ENCODE data around the gene NKIRAS2.

Gene NKIRAS2

DNA sequence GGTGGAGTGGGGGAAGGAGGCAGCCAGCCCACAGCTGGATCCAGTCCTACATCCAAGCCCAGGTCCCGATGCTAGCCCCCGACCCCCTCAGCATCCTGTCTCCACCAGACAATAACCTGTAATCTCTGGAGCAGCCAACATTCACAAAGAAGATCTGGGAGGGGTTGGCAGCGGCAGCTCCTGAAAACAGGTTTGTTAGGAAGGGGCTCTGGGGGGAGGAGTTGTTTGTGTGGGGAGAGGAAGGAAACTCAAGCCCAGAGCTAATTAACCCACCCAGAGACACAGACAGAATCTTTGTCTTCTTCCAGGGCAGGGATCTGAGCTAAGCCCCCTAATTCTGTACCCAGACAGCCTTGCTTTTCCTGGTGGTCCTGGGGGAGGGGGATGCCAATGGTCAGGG lies 35.1 kb downstream of the NKIRAS2 start:
- ChIA-PET CTCF (interaction anchor here (0.6 to 6.5 kb wide), 11 partner anchors 10 to 330 kb away, joined by 3 to 49 read pairs (median 4); no protein-coding TSS in a partner anchor), POLR2A (interaction anchor here (0.6 to 1.2 kb wide), 5 partner anchors 10 to 366 kb away, joined by 3 to 4 read pairs (median 3); no protein-coding TSS in a partner anchor)
- no peaks in the 10 kb centered on the region for H3K9me3 ChIP-seq (ENCODE audit: control insufficient read depth, insufficient read depth, low read depth, low read length)
- H3K4me3 ChIP-seq (ENCODE audit: low read depth, low read length): no peak overlapping the region
- no peaks in the 10 kb centered on the region; the same call in 1 of the 2 replicates for H3K4me1 ChIP-seq (ENCODE audit: control insufficient read depth, insufficient read depth, low read length)
- no peaks in the 10 kb centered on the region for H3K36me3 ChIP-seq (ENCODE audit: control insufficient read depth in 2 of 2, insufficient read depth in 1 of 2, low read length in 2 of 2)
- no peak overlapping the region for H3K27ac ChIP-seq (ENCODE audit: extremely low read depth, low read depth, low read length)
- no peak for TF ChIP-seq ZNF121 (tag by site-specific recombination; IDR thresholded peaks at IDR 0.05)
- TF ChIP-seq RBAK (tag by site-specific recombination; IDR thresholded peaks at IDR 0.05): no peak
- TF ChIP-seq ZNF341 (tag by site-specific recombination; IDR thresholded peaks at IDR 0.05; ENCODE audit: low read depth): 0 out of 2 replicates have a peak, but pooled peaks have one; percentile 38
- no peak for TF ChIP-seq ZNF433 (tag by site-specific recombination; IDR thresholded peaks at IDR 0.05; ENCODE audit: low read depth)
- TF ChIP-seq, protein P1, sequence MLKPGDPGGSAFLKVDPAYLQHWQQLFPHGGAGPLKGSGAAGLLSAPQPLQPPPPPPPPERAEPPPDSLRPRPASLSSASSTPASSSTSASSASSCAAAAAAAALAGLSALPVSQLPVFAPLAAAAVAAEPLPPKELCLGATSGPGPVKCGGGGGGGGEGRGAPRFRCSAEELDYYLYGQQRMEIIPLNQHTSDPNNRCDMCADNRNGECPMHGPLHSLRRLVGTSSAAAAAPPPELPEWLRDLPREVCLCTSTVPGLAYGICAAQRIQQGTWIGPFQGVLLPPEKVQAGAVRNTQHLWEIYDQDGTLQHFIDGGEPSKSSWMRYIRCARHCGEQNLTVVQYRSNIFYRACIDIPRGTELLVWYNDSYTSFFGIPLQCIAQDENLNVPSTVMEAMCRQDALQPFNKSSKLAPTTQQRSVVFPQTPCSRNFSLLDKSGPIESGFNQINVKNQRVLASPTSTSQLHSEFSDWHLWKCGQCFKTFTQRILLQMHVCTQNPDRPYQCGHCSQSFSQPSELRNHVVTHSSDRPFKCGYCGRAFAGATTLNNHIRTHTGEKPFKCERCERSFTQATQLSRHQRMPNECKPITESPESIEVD (tag by site-specific recombination; IDR thresholded peaks at IDR 0.05): no peak

DNA sequence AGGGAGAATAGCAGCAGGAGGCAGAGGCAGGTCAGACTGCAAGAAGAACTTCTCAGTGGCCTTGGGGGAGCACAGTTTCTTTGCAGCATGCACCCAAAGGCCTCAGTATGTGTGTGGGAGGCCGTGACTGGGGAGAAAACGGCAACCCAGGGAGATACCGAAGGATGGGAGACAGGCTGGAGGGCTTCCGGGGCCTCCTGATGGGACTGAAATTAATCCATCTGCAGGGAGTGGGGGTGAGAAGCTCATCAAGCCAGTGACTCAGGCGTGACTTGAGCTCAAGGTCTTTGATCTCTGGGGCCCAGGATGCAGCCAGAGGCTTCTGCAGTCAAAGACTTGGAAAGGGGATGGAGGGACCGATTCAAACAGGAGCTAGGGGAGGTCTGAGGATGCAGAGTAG lies 35.6 kb downstream of the NKIRAS2 start:
- Histone ChIP-seq H3K27ac (ENCODE audit: extremely low read depth, low read depth, low read length) (no peak overlapping the region), H3K4me1 (ENCODE audit: control insufficient read depth, insufficient read depth, low read length) (no peaks in the 10 kb centered on the region; the same call in 1 of the 2 replicates), H3K36me3 (ENCODE audit: control insufficient read depth in 2 of 2, insufficient read depth in 1 of 2, low read length in 2 of 2) (no peaks in the 10 kb centered on the region), H3K9me3 (ENCODE audit: control insufficient read depth, insufficient read depth, low read depth, low read length) (no peaks in the 10 kb centered on the region), H3K4me3 (ENCODE audit: low read depth, low read length) (no peak overlapping the region)
- ChIA-PET POLR2A (interaction anchor here (1.2 kb wide), 1 partner anchor 10 kb away, joined by 3 read pairs; no protein-coding TSS in a partner anchor), CTCF (interaction anchor here (0.6 to 6.5 kb wide), 11 partner anchors 9 to 330 kb away, joined by 3 to 49 read pairs (median 4); no protein-coding TSS in a partner anchor)
- TF ChIP-seq ZNF132 (tag by site-specific recombination; IDR thresholded peaks at IDR 0.05; ENCODE audit: borderline replicate concordance) (no peak), ZNF585B (tag by site-specific recombination; IDR thresholded peaks at IDR 0.05) (0 out of 2 replicates have a peak, but pooled peaks have one; percentile 4), ZNF266 (tag by site-specific recombination; IDR thresholded peaks at IDR 0.05; ENCODE audit: low read depth) (no peak), ZNF324 (tag by site-specific recombination; IDR thresholded peaks at IDR 0.05) (no peak), ZEB2 (tag by site-specific recombination; IDR thresholded peaks at IDR 0.05) (0 out of 2 replicates have a peak, but pooled peaks have one; percentile 22), OSR2 (tag by site-specific recombination; IDR thresholded peaks at IDR 0.05) (peak; percentile 44; the same call in 1 of the 2 replicates), ZNF2 (tag by site-specific recombination; IDR thresholded peaks at IDR 0.05) (no peak), ZBTB20 (tag by site-specific recombination; IDR thresholded peaks at IDR 0.05) (peak; percentile 67), ZNF10 (tag by site-specific recombination; IDR thresholded peaks at IDR 0.05) (no peak), ZNF473 (tag by site-specific recombination; IDR thresholded peaks at IDR 0.05) (no peak), ZNF768 (tag by site-specific recombination; IDR thresholded peaks at IDR 0.05) (no peak), ZBTB17 (tag by site-specific recombination; IDR thresholded peaks at IDR 0.05) (peak; percentile 64; the same call in 1 of the 2 replicates), ZNF785 (tag by site-specific recombination; IDR thresholded peaks at IDR 0.05) (no peak), GLIS2 (tag by site-specific recombination; IDR thresholded peaks at IDR 0.05) (peak; percentile 60), ZNF529 (tag by site-specific recombination; IDR thresholded peaks at IDR 0.05; ENCODE audit: insufficient replicate concordance) (no peak), ZIC2 (tag by site-specific recombination; IDR thresholded peaks at IDR 0.05) (peak; percentile 79), TRIM28 (IDR thresholded peaks at IDR 0.05; ENCODE audit: borderline replicate concordance, low read length) (no peak), ZFP69B (tag by site-specific recombination; IDR thresholded peaks at IDR 0.05) (no peak), GLIS1 (tag by site-specific recombination; IDR thresholded peaks at IDR 0.05) (peak; percentile 94), ZNF610 (tag by site-specific recombination; IDR thresholded peaks at IDR 0.05; ENCODE audit: borderline replicate concordance) (no peak), ZNF600 (tag by site-specific recombination; IDR thresholded peaks at IDR 0.05) (no peak)
- TF ChIP-seq, protein P2, sequence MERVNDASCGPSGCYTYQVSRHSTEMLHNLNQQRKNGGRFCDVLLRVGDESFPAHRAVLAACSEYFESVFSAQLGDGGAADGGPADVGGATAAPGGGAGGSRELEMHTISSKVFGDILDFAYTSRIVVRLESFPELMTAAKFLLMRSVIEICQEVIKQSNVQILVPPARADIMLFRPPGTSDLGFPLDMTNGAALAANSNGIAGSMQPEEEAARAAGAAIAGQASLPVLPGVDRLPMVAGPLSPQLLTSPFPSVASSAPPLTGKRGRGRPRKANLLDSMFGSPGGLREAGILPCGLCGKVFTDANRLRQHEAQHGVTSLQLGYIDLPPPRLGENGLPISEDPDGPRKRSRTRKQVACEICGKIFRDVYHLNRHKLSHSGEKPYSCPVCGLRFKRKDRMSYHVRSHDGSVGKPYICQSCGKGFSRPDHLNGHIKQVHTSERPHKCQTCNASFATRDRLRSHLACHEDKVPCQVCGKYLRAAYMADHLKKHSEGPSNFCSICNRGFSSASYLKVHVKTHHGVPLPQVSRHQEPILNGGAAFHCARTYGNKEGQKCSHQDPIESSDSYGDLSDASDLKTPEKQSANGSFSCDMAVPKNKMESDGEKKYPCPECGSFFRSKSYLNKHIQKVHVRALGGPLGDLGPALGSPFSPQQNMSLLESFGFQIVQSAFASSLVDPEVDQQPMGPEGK (tag by site-specific recombination; IDR thresholded peaks at IDR 0.05): peak; percentile 39; the same call in 1 of the 2 replicates
- TF ChIP-seq, protein P3, sequence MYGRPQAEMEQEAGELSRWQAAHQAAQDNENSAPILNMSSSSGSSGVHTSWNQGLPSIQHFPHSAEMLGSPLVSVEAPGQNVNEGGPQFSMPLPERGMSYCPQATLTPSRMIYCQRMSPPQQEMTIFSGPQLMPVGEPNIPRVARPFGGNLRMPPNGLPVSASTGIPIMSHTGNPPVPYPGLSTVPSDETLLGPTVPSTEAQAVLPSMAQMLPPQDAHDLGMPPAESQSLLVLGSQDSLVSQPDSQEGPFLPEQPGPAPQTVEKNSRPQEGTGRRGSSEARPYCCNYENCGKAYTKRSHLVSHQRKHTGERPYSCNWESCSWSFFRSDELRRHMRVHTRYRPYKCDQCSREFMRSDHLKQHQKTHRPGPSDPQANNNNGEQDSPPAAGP (tag by site-specific recombination; IDR thresholded peaks at IDR 0.05): no peak
- TF ChIP-seq, protein P4, sequence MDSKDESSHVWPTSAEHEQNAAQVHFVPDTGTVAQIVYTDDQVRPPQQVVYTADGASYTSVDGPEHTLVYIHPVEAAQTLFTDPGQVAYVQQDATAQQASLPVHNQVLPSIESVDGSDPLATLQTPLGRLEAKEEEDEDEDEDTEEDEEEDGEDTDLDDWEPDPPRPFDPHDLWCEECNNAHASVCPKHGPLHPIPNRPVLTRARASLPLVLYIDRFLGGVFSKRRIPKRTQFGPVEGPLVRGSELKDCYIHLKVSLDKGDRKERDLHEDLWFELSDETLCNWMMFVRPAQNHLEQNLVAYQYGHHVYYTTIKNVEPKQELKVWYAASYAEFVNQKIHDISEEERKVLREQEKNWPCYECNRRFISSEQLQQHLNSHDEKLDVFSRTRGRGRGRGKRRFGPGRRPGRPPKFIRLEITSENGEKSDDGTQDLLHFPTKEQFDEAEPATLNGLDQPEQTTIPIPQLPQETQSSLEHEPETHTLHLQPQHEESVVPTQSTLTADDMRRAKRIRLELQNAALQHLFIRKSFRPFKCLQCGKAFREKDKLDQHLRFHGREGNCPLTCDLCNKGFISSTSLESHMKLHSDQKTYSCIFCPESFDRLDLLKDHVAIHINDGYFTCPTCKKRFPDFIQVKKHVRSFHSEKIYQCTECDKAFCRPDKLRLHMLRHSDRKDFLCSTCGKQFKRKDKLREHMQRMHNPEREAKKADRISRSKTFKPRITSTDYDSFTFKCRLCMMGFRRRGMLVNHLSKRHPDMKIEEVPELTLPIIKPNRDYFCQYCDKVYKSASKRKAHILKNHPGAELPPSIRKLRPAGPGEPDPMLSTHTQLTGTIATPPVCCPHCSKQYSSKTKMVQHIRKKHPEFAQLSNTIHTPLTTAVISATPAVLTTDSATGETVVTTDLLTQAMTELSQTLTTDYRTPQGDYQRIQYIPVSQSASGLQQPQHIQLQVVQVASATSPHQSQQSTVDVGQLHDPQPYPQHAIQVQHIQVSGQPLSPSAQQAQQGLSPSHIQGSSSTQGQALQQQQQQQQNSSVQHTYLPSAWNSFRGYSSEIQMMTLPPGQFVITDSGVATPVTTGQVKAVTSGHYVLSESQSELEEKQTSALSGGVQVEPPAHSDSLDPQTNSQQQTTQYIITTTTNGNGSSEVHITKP (tag by site-specific recombination; IDR thresholded peaks at IDR 0.05): no peak

All from HEK293 (cell line).